ENCODE data around the gene PDIA4.
A peak's percentile ranks its signal among the peaks of the same experiment; 100 is the strongest.
"Not testable (repeated sequence)": the region's sequence is repeated elsewhere in the genome, so short reads cannot be mapped to it uniquely, and the experiment has no call there.

Gene PDIA4

DNA sequence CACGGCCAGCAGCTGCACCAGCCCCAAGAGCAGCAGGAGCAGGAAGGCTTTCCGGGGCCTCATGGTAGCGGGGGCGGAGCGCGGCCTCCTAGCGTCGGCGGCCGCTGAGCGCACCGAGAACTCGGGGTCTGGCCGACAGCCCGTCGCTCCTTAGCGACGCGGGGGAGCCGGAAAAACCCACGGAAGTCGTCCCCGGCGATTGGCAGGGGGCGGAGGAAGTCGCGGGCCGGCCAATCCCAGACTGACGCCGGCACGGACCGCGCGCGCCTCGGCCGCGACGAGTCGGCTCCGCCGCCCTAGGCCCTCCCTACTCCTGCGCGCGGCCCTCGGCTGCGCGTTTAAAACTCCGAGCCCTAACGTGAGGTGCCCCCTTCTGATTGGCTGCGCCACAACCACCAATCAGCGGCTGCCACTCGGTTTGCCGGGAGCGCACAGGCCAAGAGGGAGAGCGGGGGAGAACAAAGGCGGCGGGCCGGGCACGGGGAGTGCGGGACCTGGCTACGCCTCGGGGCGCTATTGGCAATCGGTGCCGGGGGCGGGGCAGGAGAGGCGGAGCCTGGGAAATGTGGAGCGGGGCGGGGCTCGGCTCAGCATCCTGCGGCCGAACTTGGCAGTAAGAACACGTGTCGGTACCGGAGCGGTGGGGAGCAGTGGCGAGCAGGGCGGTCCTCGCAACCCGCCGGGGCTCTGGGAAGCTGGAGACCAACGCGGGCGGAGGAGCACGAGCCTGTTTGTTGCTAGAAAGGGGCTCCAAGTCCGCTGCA lies at the start of gene PDIA4:
Gene PDIA4 (minus strand): TSS at position 160 of the 764 bp plus-strand sequence. CDS start 97 bp downstream, at position 63.
- DNase-seq, result peak; percentile 99

- no peak for DNase-seq
These were observed 49.3 kb upstream of the PDIA4 start for GRCh38 chr7:149077594-149077993.

DNA sequence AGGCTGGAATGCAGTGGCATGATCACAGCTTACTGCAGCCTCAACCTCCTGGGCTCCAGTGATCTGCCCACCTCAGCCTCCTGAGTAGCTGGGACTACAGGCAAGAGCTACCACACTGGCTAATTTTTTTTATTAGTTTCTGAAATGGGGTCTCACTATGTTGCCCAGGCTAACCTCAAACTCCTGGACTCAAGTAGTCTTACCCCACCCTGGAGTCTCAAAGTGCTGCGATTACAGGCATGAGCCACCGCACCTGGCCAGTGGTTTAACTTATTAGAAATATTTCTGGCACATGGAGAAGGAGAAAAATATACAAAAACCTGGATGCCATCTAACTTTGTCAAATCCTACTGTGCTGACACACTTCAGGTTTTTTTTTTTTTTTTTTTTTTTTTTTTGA lies 47.0 kb upstream of the PDIA4 start:
- no peak for DNase-seq

- no peak for DNase-seq
These were observed 46.0 kb upstream of the PDIA4 start for GRCh38 chr7:149074116-149074885.

- no peak for DNase-seq
These were observed 44.1 kb upstream of the PDIA4 start for GRCh38 chr7:149072438-149072775.

GRCh38 chr7:149071641-149072437 lies 43.5 kb upstream of the PDIA4 start:
- DNase-seq, result peak; percentile 67

GRCh38 chr7:149071182-149071635 lies 42.9 kb upstream of the PDIA4 start:
- no peak for DNase-seq

DNA sequence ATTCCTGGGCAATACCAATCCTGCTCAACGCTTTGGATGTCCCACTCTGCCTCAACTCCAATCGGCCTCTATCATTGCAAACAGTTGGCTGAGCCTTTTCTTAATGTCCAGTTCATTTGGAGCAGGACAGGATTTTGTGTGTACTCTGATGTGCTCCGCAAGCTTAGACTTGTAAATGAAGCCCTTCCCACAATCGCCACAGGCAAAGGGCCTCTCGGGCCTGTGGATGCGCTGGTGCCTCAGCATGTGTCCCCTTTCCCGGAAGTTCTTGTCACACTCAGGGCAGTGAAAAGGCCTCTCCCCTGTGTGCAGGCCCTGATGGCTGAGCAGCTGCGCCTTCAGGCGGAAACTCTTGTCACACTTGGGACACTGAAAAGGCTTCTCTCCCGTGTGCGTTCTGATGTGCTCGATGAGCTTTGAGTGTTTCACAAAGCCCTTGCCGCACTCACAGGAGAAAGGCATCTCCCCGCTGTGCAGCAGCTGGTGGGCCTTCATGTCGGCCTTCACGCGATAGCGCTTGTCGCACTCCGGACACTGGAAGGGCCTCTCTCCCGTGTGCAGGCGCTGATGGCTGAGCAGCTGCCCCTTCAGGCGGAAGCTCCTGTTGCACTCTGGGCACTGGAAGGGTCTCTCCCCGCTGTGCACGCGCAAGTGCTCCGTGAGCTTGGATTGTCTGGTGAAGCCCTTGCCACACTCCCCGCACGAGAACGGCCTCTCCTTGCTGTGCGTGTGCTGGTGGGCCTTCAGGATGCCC lies 42.2 kb upstream of the PDIA4 start:
- DNase-seq, result no peak

DNA sequence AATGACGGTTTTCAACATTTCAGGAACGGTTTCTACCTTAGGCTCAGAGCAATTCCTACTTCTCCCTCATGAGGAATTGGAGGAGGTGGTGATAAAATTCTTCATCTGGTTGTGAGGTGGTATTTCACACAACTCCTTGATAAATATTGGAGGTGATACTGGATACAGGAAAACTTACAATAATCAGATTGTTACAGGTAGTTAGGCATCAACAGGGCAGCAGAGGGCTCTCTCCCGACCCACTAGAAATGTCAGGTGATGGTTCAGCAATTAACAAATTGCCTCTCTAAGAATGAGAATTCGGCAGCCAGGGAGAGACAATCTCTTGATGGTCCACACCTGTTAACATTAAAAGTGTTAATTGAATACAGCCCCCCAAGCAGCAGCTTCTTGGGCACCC lies 39.6 kb upstream of the PDIA4 start:
- peak; percentile 13 for DNase-seq

- DNase-seq, result no peak
These were observed 35.2 kb upstream of the PDIA4 start for GRCh38 chr7:149063476-149063875.

DNA sequence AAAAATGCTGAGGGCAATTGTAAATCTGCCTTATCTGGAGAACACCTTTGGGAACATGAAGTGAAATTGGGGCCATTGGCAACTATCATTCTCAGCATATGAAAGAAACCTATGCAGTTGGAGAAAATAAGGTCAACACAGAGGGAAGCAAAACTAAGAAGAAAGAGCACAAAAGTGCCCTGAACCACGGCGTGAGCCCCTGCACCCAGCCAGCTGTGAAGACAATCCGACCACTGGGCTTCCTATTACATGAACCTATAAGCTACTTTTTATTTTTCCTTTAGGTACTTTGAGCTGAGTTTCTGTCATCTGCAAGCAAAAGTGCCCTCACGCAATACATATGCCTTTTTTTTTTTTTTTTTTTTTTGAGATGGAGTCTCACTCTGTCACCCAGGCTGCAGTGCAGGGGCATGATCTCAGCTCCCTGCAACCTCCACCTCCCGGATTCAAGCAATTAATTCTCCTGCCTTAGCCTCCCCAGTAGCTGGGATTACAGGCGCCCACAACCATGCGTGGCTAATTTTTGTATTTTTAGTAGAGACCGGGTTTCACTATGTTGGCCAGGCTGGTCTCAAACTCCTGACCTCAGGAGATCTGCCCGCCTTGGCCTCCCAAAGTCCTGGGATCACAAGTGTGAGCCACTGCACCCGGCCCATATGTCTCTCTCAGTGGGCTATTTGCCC lies 34.1 kb upstream of the PDIA4 start:
- not testable (repeated sequence) for DNase-seq

DNA sequence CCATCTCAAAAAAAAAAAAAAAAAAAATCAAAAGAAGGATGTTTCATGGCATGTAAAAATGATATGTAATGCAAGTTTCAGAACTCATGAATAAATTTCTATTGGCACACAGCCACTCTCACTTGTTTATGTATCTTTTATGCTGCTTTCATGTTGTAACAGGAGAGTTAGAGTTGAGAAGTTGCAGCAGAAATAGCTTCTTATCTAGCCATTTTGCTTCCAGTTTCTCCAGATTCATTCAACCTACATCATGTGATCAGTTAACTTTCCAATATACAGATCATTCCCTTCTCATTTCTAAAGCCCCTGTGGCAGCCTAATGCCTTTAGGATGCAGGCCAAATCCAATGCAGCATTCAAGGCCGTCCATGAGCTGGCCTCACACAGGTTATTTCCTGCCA lies 31.9 kb upstream of the PDIA4 start:
- DNase-seq, result no peak

GRCh38 chr7:149053885-149054284 lies 25.6 kb upstream of the PDIA4 start:
- DNase-seq, result no peak

- DNase-seq, result no peak
These were observed 25.1 kb upstream of the PDIA4 start for GRCh38 chr7:149053384-149053783.

- DNase-seq, result no peak
These were observed 22.6 kb upstream of the PDIA4 start for GRCh38 chr7:149050941-149051340.

- no peak for DNase-seq
These were observed 20.5 kb upstream of the PDIA4 start for GRCh38 chr7:149048805-149049204.

- DNase-seq, result no peak
These were observed 18.1 kb upstream of the PDIA4 start for GRCh38 chr7:149046416-149046815.

DNA sequence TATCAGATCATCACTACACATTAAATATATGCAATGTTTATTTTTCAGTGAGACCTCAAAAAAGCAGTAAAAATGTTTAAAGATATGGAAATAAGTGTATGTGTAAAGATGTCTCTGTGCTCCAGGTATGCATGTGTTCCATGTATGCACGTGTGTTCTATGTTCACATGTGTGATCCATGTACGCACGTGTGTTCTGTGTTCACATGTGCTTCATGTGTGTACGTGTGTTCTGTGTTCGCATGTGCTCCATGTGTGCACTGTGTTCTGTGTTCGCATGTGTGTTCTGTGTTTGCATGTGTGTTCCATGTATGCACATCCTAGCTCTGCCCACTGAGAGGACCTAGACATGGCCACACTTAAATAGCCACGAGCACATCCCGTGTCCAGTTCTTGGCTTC lies 15.6 kb upstream of the PDIA4 start:
- no peak for DNase-seq

DNA sequence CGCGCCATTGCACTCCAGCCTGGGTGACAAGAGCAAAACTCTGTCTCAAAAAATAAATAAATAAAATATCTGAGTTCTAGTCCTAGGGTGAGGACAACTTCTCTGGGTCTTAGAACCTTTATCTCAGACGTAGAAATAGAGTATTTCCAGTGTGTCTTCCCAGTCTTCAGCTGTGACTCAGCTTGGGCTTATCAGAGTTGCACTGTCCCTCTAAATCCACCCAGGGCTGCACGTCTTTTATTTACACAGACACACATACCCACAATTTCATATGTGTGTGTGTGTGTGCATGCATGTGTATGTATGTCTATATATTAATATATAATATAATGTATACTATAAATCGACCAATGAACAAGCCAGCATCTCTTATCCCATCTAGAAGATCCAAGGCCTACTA lies 13.0 kb upstream of the PDIA4 start:
- DNase-seq, result no peak

GRCh38 chr7:149038641-149039040 lies 10.3 kb upstream of the PDIA4 start:
- not testable (repeated sequence) for DNase-seq

DNA sequence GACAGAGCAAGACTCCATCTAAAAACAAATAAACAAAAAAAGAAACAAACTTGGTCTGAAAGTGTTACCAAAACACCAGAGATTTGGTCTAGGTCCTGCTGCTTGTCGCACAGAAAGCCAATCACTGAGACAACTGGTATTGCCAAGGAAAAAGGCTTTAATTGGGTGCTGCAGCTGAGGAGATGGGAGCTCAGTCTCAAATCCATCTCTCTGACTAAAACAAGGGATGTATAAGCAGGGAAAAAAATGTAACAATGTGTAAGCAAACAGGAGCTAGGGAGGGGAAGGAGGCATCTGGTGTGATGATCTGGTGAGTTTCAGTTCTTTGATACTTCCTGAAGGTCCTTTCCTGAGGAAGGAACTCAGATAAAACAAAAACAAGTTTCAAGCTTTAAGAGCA lies 8.4 kb upstream of the PDIA4 start:
- no peak for DNase-seq

DNA sequence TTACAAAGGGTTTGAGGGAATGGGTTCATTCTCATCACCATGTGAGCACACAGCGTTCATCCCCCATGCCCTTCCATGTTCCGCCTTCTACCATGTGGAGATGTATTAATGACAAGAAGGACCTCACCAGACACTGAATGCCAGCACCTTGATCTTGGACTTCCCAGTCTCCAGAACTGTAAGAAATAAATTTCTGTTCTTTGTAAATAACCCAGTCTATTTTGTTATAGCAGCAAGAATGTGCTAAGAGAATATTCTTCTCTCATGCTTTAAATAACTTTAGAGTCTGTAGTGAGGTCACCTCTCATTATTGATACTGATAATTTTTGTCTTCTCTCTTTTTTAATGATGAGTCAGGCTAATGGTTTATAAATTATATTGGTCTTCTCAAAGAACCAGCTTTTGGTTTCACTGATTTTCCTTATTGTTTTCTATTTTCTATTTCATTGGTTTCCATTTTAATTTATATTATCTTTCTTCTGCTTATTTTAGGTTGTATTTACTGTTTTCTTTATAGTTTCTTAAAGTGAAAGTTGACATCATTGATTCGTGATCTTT lies 3.1 kb upstream of the PDIA4 start:
- no peak for DNase-seq
